K562 treated with DMSO at 1 percent for 24 hours (cell line): ENCODE measurements around the gene HSPBAP1. TPM values are rescaled to one million over a fixed set of nuclear protein-coding genes. Genes with fewer than 3 reads are reported as not detected.

Experiments
- total RNA-seq: library from RNA; unstranded; fragments of 300-600 nt; gene quantifications from 2 replicates; pipeline ENCODE4 v1.2.3, GENCODE V29; 2022; ENCODE audit warnings: low read depth; ENCODE audit not compliant: insufficient read depth

The HSPBAP1 gene, protein sequence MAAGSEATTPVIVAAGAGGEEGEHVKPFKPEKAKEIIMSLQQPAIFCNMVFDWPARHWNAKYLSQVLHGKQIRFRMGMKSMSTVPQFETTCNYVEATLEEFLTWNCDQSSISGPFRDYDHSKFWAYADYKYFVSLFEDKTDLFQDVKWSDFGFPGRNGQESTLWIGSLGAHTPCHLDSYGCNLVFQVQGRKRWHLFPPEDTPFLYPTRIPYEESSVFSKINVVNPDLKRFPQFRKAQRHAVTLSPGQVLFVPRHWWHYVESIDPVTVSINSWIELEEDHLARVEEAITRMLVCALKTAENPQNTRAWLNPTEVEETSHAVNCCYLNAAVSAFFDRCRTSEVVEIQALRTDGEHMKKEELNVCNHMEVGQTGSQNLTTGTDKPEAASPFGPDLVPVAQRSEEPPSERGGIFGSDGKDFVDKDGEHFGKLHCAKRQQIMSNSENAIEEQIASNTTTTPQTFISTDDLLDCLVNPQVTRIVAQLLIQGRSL
- total RNA-seq: 2.2 and 3.5 TPM in 2 replicates

DNA sequence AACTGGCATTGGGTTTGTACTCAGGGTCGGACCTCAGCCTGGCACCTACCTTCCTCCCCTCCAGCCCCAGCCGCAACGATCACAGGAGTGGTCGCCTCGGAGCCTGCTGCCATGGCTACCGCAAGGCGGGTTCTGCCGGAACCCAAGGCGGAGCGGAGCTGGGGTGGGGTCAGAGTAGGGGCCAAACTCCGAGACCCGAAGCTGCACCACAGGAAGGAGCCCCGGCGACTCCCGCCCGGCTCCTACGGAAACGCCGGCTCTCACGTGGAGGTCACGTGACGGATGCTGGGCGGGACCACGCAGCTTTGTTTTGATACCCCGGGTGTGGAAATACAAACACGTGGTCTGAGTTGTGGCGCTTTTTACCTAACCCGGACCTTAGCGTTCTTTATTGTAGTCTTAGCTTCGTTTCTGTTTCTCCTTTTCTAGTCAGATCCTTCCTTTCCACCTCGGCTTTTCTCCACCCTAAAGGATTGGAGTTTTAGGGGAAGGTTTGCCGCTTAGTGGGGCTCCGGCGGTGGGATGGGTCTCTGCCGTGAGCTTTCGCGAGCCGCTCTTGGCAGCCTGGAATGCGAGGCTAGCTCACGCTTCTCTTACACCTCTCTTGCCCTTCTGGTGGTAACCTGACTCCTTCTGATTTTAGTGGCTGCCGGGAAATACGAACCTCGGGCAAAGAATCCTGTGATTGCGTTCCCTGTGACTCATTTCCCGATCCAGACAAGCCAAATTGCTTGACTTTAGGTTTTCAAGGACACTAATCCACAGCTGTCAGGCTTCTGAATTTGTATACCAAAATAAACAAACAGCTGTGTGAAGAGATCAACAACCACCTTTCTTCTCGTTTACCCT lies at the start of gene HSPBAP1:
Gene HSPBAP1, minus strand, starts transcription at position 264 of the 849 bp plus-strand sequence. Its CDS starts 151 bp downstream, at position 113.

DNA sequence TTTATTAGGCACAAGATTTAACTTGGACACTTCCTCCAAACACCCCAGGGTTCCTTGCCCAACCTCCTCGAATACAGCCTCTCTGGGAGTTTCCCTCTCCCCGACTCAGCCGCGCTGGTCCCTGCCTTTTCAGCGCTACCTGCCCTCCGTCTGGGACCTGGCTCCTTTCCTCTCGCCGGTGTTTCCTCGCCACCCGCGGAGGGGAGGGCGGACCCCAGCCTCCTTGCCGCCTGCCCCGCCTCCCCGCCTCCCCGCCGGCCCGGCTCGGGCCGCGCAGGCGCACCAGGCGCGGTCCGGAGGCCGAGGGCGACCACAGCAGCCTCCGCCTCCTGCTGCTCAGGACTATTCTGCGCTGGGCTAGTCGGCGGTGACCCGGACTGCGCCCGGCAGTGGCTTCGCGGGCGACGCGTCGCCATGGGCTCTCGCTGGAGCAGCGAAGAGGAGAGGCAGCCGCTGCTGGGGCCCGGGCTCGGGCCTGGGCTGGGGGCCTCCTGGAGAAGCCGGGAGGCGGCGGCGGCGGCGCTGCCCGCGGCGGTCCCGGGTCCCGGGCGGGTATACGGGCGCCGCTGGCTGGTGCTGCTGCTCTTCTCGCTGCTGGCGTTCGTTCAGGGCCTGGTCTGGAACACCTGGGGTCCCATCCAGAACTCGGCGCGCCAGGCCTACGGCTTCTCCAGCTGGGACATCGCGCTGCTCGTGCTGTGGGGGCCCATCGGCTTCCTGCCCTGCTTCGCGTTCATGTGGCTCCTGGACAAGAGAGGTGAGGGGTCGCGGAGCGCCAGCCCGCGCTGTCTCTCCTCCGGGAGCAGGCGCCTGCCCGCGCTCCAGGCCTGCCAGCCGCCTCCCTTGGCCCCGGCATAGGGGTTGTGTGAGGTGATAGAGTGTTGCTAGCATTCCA lies 1.4 kb upstream of the HSPBAP1 start, which contains the start of gene SLC49A4:
Gene SLC49A4, plus strand, starts transcription at position 291 of the 895 bp plus-strand sequence. Its CDS starts 124 bp downstream, at position 415.

Other genes with a start within 250 kb of the HSPBAP1 start
- gene PARP9, start 229.5 kb downstream of the HSPBAP1 start, total RNA-seq: 5.4 and 7.0 TPM in 2 replicates
- gene DTX3L, start 229.5 kb downstream of the HSPBAP1 start, total RNA-seq: 6.7 and 7.4 TPM in 2 replicates
- 0.20 TPM in 1 of 2 replicates, not detected in the other for gene PARP15, start 216.2 kb downstream of the HSPBAP1 start, total RNA-seq
- 15.9 and 18.1 TPM in 2 replicates for gene PARP14, start 113.0 kb downstream of the HSPBAP1 start, total RNA-seq
- 1.1 and 1.9 TPM in 2 replicates for gene SLC49A4, start 1.2 kb upstream of the HSPBAP1 start, total RNA-seq
- not detected in 2 replicates for gene SEMA5B, start 233.9 kb upstream of the HSPBAP1 start, total RNA-seq